HEK293 (cell line): ENCODE measurements around the gene GNAQ.

Source experiments
- KLF1 ChIP-seq: fragments of 450-650 bp; formaldehyde crosslinking; IDR thresholded peaks from 2 replicates; pipeline ENCODE4 v1.5.1; 2016; ENCODE audit warnings: missing biosample characterization, missing genetic modification characterization
- ZNF112 ChIP-seq: fragments of 450-650 bp; formaldehyde crosslinking; IDR thresholded peaks from 2 replicates; pipeline ENCODE4 v1.5.0; 2017; ENCODE audit warnings: missing biosample characterization, missing genetic modification characterization
- ZNF274 ChIP-seq, 2 experiments: fragments of 200-500 bp in 1 of 2; fragments of 450-650 bp in 1 of 2; sonication (Bioruptor generic) in 1 of 2; formaldehyde crosslinking in 1 of 2; IDR thresholded peaks; 2 replicates each; pipeline versions ENCODE4 v1.5.1 to v1.6.1; 2014 to 2016; ENCODE audit warnings: borderline replicate concordance in 1 of 2, inconsistent platforms in 1 of 2, low read length in 1 of 2, missing biosample characterization in 1 of 2, missing genetic modification characterization in 1 of 2
- ZNF324 ChIP-seq: fragments of 450-650 bp; formaldehyde crosslinking; IDR thresholded peaks from 2 replicates; pipeline ENCODE4 v1.5.1; 2016; ENCODE audit warnings: missing biosample characterization, missing genetic modification characterization
- ZNF335 ChIP-seq: fragments of 450-650 bp; formaldehyde crosslinking; conservative IDR thresholded peaks from 2 replicates; pipeline ENCODE4 v1.5.1; 2016; ENCODE audit warnings: missing biosample characterization, missing genetic modification characterization
- ZNF423 ChIP-seq: fragments of 450-650 bp; formaldehyde crosslinking; IDR thresholded peaks from 2 replicates; pipeline ENCODE4 v1.5.1; 2016; ENCODE audit warnings: missing biosample characterization, missing genetic modification characterization
- ZSCAN30 ChIP-seq: fragments of 450-650 bp; IDR thresholded peaks from 2 replicates; pipeline ENCODE4 v1.5.1; 2018; ENCODE audit warnings: missing biosample characterization, mild to moderate bottlenecking, missing genetic modification characterization, moderate library complexity
- TF ChIP-seq, protein P1 (sequence below): fragments of 450-650 bp; formaldehyde crosslinking; IDR thresholded peaks from 2 replicates; pipeline ENCODE4 v1.5.1; 2016; ENCODE audit warnings: missing biosample characterization, missing genetic modification characterization

DNA sequence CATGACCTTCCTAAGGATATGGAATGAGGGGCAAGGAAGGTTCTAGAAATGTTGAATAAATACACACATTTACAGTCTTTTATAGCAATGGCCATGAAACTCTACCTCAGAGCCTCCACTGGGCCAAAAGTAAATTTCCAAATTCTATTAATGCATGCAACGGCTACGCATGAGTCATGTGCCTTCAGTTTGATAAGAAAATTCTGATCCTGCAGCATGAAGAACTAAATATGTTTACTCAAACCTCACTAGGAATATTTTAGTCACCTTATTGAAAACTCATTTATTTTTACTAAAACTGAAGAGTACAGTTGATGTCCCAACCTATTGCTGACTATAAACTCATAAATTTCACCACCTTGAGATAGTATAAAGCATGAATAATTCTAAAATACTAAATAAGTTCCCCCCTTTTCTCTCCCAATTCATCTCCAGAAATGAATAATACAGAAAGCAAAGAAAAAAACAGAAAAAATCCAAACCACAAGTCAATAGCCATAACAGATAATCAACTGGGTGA, 92.4 kb downstream of the GNAQ start:
- TF ChIP-seq, protein P1, sequence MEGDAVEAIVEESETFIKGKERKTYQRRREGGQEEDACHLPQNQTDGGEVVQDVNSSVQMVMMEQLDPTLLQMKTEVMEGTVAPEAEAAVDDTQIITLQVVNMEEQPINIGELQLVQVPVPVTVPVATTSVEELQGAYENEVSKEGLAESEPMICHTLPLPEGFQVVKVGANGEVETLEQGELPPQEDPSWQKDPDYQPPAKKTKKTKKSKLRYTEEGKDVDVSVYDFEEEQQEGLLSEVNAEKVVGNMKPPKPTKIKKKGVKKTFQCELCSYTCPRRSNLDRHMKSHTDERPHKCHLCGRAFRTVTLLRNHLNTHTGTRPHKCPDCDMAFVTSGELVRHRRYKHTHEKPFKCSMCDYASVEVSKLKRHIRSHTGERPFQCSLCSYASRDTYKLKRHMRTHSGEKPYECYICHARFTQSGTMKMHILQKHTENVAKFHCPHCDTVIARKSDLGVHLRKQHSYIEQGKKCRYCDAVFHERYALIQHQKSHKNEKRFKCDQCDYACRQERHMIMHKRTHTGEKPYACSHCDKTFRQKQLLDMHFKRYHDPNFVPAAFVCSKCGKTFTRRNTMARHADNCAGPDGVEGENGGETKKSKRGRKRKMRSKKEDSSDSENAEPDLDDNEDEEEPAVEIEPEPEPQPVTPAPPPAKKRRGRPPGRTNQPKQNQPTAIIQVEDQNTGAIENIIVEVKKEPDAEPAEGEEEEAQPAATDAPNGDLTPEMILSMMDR (tag by site-specific recombination) = no peak
- TF ChIP-seq ZNF324 (tag by site-specific recombination) (no peak), ZSCAN30 (tag by site-specific recombination) (no peak), ZNF112 (tag by site-specific recombination) (no peak), ZNF335 (tag by site-specific recombination) (no peak), ZNF423 (no peak), KLF1 (no peak), ZNF274 (IDR thresholded peaks at IDR 0.05; ENCODE audit: low read length) (no peak), ZNF274 (tag by site-specific recombination; IDR thresholded peaks at IDR 0.05; ENCODE audit: borderline replicate concordance) (no peak)
